GM12878 (cell line): ENCODE measurements around the gene JOSD2. TPM values are rescaled to one million over a fixed set of nuclear protein-coding genes. Genes with fewer than 3 reads are reported as not detected.

Source experiments
- ATAC-seq: fragments of 200-7000 bp; cut with Tn5 transposase; 3 replicates; pipeline ENCODE4 v1.9.1; 2020; ENCODE audit warnings: mild to moderate bottlenecking, moderate library complexity
- BruUV-seq: library from RNA; stranded (reverse); fragments of 400-500 nt; replicated peaks from 2 replicates; lab custom pipeline; 2021; lab: Mats Ljungman, UMichigan
- CTCF ChIA-PET: fragments of 300-600 bp; sonication (Branson Sonifier 250); formaldehyde crosslinking; extraction: SDS; loops from one replicate; lab custom pipeline; 2021; ENCODE audit warnings: inconsistent platforms; lab: Yijun Ruan, JAX
- POLR2A ChIA-PET: fragments of 350-600 bp; formaldehyde crosslinking; extraction: SDS; loops from one replicate; lab custom pipeline; 2021; ENCODE audit warnings: inconsistent platforms; lab: Charles Lee
- RAD21 ChIA-PET: fragments of 300-600 bp; sonication (Branson Sonifier 250); formaldehyde crosslinking; loops from one replicate; lab custom pipeline; 2023; ENCODE audit warnings: antibody characterized with exemption; ENCODE audit not compliant: unreplicated experiment; lab: Charles Lee
- SMC1A ChIA-PET: fragments of 300-600 bp; sonication (Branson Sonifier 250); formaldehyde crosslinking; loops from one replicate; lab custom pipeline; 2023; ENCODE audit not compliant: unreplicated experiment, uncharacterized antibody; lab: Charles Lee
- DNase-seq: peaks from one replicate; pipeline ENCODE4 v3.0.0-alpha.2; 2011; ENCODE audit warnings: low read depth, low spot score
- FAIRE-seq: peaks from 3 replicates; lab custom pipeline; 2011; peaks lifted over from hg19 to GRCh38; lab: Jason Lieb, UNC
- H2AFZ ChIP-seq: 2 replicates; pipeline ENCODE4 v1.6.0; 2011; ENCODE audit warnings: low read depth, low read length, control low read depth; ENCODE audit not compliant: control insufficient read depth
- H3K27ac ChIP-seq: 2 replicates; pipeline ENCODE4 v1.5.1; 2011; ENCODE audit warnings: control low read depth; ENCODE audit not compliant: control insufficient read depth, insufficient read depth
- H3K27me3 ChIP-seq, 2 experiments: replicated peaks in 1 of 2; 2 replicates each; pipeline versions ENCODE4 v1.6.0 to v1.6.1; 2011; ENCODE audit warnings: low read length in 1 of 2; ENCODE audit not compliant: control insufficient read depth in 2 of 2, insufficient read depth in 2 of 2
- H3K36me3 ChIP-seq, 2 experiments: 2 replicates each; pipeline ENCODE4 v1.5.1; 2011; ENCODE audit warnings: low read length in 1 of 2; ENCODE audit not compliant: control insufficient read depth in 2 of 2, insufficient read depth in 2 of 2
- H3K4me1 ChIP-seq: 2 replicates; pipeline ENCODE4 v1.6.1; 2011; ENCODE audit warnings: mild to moderate bottlenecking, low read length, moderate library complexity, mixed read lengths; ENCODE audit not compliant: control insufficient read depth, insufficient read depth
- H3K4me2 ChIP-seq: 2 replicates; pipeline ENCODE4 v1.6.0; 2011; ENCODE audit warnings: control low read depth; ENCODE audit not compliant: control insufficient read depth, insufficient read depth
- H3K4me3 ChIP-seq: fragments of 200-600 bp; sonication (generic); 2 replicates; pipeline ENCODE4 v1.5.1; 2016
- H3K79me2 ChIP-seq: 2 replicates; pipeline ENCODE4 v1.6.0; 2011; ENCODE audit warnings: low read length; ENCODE audit not compliant: control insufficient read depth, insufficient read depth
- H3K9ac ChIP-seq: 2 replicates; pipeline ENCODE4 v1.8.0; 2011; ENCODE audit warnings: low read length, control low read depth, mixed read lengths; ENCODE audit not compliant: control insufficient read depth, insufficient read depth
- H3K9me3 ChIP-seq: replicated peaks from 3 replicates; pipeline ENCODE4 v1.5.1; 2011; ENCODE audit warnings: mild to moderate bottlenecking, low read length; ENCODE audit not compliant: control insufficient read depth, insufficient read depth
- H4K20me1 ChIP-seq: 2 replicates; pipeline ENCODE4 v1.6.0; 2011; ENCODE audit not compliant: control insufficient read depth, insufficient read depth
- BACH1 ChIP-seq: fragments of 450-650 bp; IDR thresholded peaks from 2 replicates; pipeline ENCODE4 v1.6.1; 2017; ENCODE audit warnings: mild to moderate bottlenecking, borderline replicate concordance
- CHD1 ChIP-seq: IDR thresholded peaks from 2 replicates; pipeline ENCODE4 v1.6.1; 2012; ENCODE audit warnings: low read depth, low read length, improper control_type of control experiment
- CHD4 ChIP-seq: fragments of 200-600 bp; sonication (generic); IDR thresholded peaks from 2 replicates; pipeline ENCODE4 v1.6.1; 2016; ENCODE audit warnings: mild to moderate bottlenecking
- CREM ChIP-seq: IDR thresholded peaks from 2 replicates; pipeline ENCODE4 v1.6.1; 2014; ENCODE audit warnings: antibody characterized with exemption, low read depth
- E2F4 ChIP-seq: IDR thresholded peaks from 2 replicates; pipeline ENCODE4 v1.6.1; 2012; ENCODE audit warnings: low read depth, low read length, improper control_type of control experiment
- EGR1 ChIP-seq, 2 experiments: IDR thresholded peaks; 1 replicate in 1 of 2; 2 replicates in 1 of 2; pipeline ENCODE4 v1.6.1; 2011 to 2012; ENCODE audit warnings: low read depth in 2 of 2, low read length in 2 of 2, borderline replicate concordance in 1 of 2, mild to moderate bottlenecking in 1 of 2, moderate library complexity in 1 of 2
- JUNB ChIP-seq: IDR thresholded peaks from 2 replicates; pipeline ENCODE4 v1.6.1; 2016; ENCODE audit warnings: antibody characterized with exemption, mild to moderate bottlenecking
- MEF2A ChIP-seq: IDR thresholded peaks from 2 replicates; pipeline ENCODE4 v1.6.1; 2011; ENCODE audit warnings: low read depth, mild to moderate bottlenecking, low read length, moderate library complexity; ENCODE audit not compliant: insufficient read depth
- PML ChIP-seq: IDR thresholded peaks from 2 replicates; pipeline ENCODE4 v1.6.1; 2012; ENCODE audit warnings: low read length, inconsistent platforms
- RAD21 ChIP-seq: IDR thresholded peaks from 2 replicates; pipeline ENCODE4 v1.6.1; 2011; ENCODE audit warnings: mild to moderate bottlenecking, low read depth, low read length, moderate library complexity; ENCODE audit not compliant: insufficient read depth
- RB1 ChIP-seq: fragments of 450-650 bp; formaldehyde crosslinking; IDR thresholded peaks from 2 replicates; pipeline ENCODE4 v1.6.1; 2017; ENCODE audit warnings: mild to moderate bottlenecking, borderline replicate concordance
- REST ChIP-seq: IDR thresholded peaks from 2 replicates; pipeline ENCODE4 v1.6.1; 2012; ENCODE audit warnings: mild to moderate bottlenecking, low read depth, low read length
- RUNX3 ChIP-seq: IDR thresholded peaks from 2 replicates; pipeline ENCODE4 v1.6.1; 2012; ENCODE audit warnings: low read length, inconsistent platforms
- SMAD1 ChIP-seq: fragments of 450-650 bp; IDR thresholded peaks from 2 replicates; pipeline ENCODE4 v1.6.1; 2018; ENCODE audit warnings: mild to moderate bottlenecking, low read depth; ENCODE audit not compliant: partially characterized antibody
- SMARCA5 ChIP-seq: fragments of 450-650 bp; IDR thresholded peaks from 2 replicates; pipeline ENCODE4 v1.6.1; 2017; ENCODE audit warnings: mild to moderate bottlenecking
- STAT1 ChIP-seq: fragments of 450-650 bp; conservative IDR thresholded peaks from 2 replicates; pipeline ENCODE4 v1.6.1; 2014; ENCODE audit warnings: antibody characterized with exemption, mild to moderate bottlenecking
- ZBTB33 ChIP-seq: fragments of 450-650 bp; IDR thresholded peaks from 2 replicates; pipeline ENCODE4 v1.6.1; 2017; ENCODE audit warnings: mild to moderate bottlenecking
- WGBS: methylation state at CpG from one replicate; pipeline ENCODE4 v1.1.6; 2016; ENCODE audit warnings: low lambda C conversion rate; ENCODE audit not compliant: insufficient replicate concordance, insufficient coverage; ENCODE audit errors: missing lambda C conversion rate; 5-methylcytosine and 5-hydroxymethylcytosine counted together
- in situ Hi-C: fragments of 300-500 bp; cut with MboI; formaldehyde crosslinking; loops from 9 replicates; pipeline ENCODE4 v1.14.3; 2018; ENCODE audit warnings: mixed read lengths
- intact Hi-C: fragments of 100-400 bp; cut with micrococcal nuclease; formaldehyde crosslinking; loops from one replicate; pipeline ENCODE4 v1.14.2; 2022; ENCODE audit not compliant: unreplicated experiment
- polyA plus RNA-seq, 11 experiments: library from polyadenylated mRNA; depleted of rRNA in 4 of 11; unstranded in 6 of 11; stranded (reverse) in 5 of 11; fragments of >200 nt; fragmentation: Nextera tagmentation in 4 of 11; fragmentation: Illumina TruSeq in 1 of 11; extraction: Ambion mirVana in 4 of 11; extraction: Trizol in 1 of 11; gene quantifications; 1 replicate in 1 of 11; 2 replicates in 10 of 11; pipeline versions ENCODE4 v1.2.1 to v1.2.3, GENCODE V29; 2011 to 2016; ENCODE audit warnings: inconsistent platforms in 2 of 11, missing spikeins in 2 of 11, low read depth in 1 of 11
- total RNA-seq, 4 experiments: library from RNA; depleted of rRNA in 3 of 4; stranded (reverse); fragments of >200 nt in 3 of 4; fragmentation: Illumina TruSeq in 1 of 4; extraction: Trizol in 1 of 4; gene quantifications; 2 replicates each; pipeline versions ENCODE4 v1.2.1 to v1.2.3, GENCODE V29; 2013 to 2021

JOSD2 gene
- total and polyA plus RNA-seq, 10 of the 15 experiments (the other 5 are each of a cell fraction or from before 2014, with no cell fraction given) = 0.91 to 26.7 (median 13.0) TPM

- Histone ChIP-seq H3K36me3 (peaks cover 9 to 11% of the 10 kb centered on the region in 2 experiments; a peak in 2 of 4 replicates), H3K4me1 (no peaks in the 10 kb centered on the region), H2AFZ (peak overlapping the region; percentile 51), H4K20me1 (no peaks in the 10 kb centered on the region), H3K4me3 (no peak overlapping the region), H3K27ac (no peak overlapping the region), H3K4me2 (no peak overlapping the region), H3K79me2 (peaks cover 22% of the 10 kb centered on the region), H3K27me3 (no peaks in the 10 kb centered on the region), H3K9me3 (peaks cover 6% of the 10 kb centered on the region; the same call in 2 of the 3 replicates), H3K9ac (no peak overlapping the region)
- CTCF ChIA-PET = interaction anchor here (2.3 kb wide), 1 partner anchor 119 kb away, joined by 7 read pairs; no protein-coding TSS in a partner anchor
- TF ChIP-seq RB1 = 0 out of 2 replicates have a peak, but pooled peaks have one; percentile 41
- TF ChIP-seq CHD4 = no peak
- no peak for TF ChIP-seq CHD1
- TF ChIP-seq SMAD1 = no peak
- no peak for TF ChIP-seq MEF2A
- TF ChIP-seq SMARCA5 = peak; percentile 90
- no peak for TF ChIP-seq E2F4
- 0 out of 2 replicates have a peak, but pooled peaks have one; percentile 78 for TF ChIP-seq STAT1
- no peak for TF ChIP-seq JUNB
- TF ChIP-seq RAD21 = no peak
- TF ChIP-seq BACH1 = no peak
- TF ChIP-seq EGR1 (IDR thresholded peaks at IDR 0.05; ENCODE audit: borderline replicate concordance in 1 of 2, low read depth in 2 of 2, low read length in 2 of 2) = 0 out of 3 replicates have a peak, but pooled peaks of 1 of the 2 experiments have one; percentile 59
- no peak for TF ChIP-seq PML
- no peak for TF ChIP-seq RUNX3
- TF ChIP-seq REST = no peak
- TF ChIP-seq ZBTB33 = 0 out of 2 replicates have a peak, but pooled peaks have one; percentile 74
- TF ChIP-seq CREM = no peak
- FAIRE-seq (no peak), ATAC-seq (no peak), DNase-seq (no peak)
- BruUV-seq = no TSS peak
- SMC1A ChIA-PET = no interaction called here
- intact Hi-C loops = no loop called here
- in situ Hi-C loops = no loop called here
- RAD21 ChIA-PET = no interaction called here
- POLR2A ChIA-PET = no interaction called here
- WGBS = 90% methylated on average over 27 of the region's 29 CpGs
Observed at GRCh38 chr19:50475736-50476223, 35.2 kb downstream of the JOSD2 start.
